NAMALWA (cell line): ENCODE measurements around the gene GRAMD1A.
"Not testable (repeated sequence)": the region's sequence is repeated elsewhere in the genome, so short reads cannot be mapped to it uniquely, and the experiment has no call there.

Source experiments
- DNase-seq: peaks from one replicate; pipeline ENCODE4 v3.0.0-alpha.2; 2015; ENCODE audit warnings: low spot score

The GRAMD1A gene

GRCh38 chr19:35021016-35021415 is 20.9 kb downstream of the GRAMD1A start:
- no peak for DNase-seq

- DNase-seq, result no peak
Observed at GRCh38 chr19:35021596-35021995, 21.5 kb downstream of the GRAMD1A start.

- DNase-seq, result no peak
Observed at GRCh38 chr19:35022460-35022859, 22.3 kb downstream of the GRAMD1A start.

- no peak for DNase-seq
Observed at GRCh38 chr19:35023428-35023827, 23.3 kb downstream of the GRAMD1A start.

- no peak for DNase-seq
Observed at GRCh38 chr19:35024095-35024494, 24.0 kb downstream of the GRAMD1A start.

GRCh38 chr19:35025969-35026368 is 25.8 kb downstream of the GRAMD1A start:
- no peak for DNase-seq

- no peak for DNase-seq
Observed at GRCh38 chr19:35026418-35026817, 26.3 kb downstream of the GRAMD1A start.

- DNase-seq, result no peak
Observed at GRCh38 chr19:35027009-35027408, 26.9 kb downstream of the GRAMD1A start.

GRCh38 chr19:35027851-35028599 is 27.9 kb downstream of the GRAMD1A start:
- DNase-seq, result no peak

- DNase-seq, result not testable (repeated sequence)
Observed at GRCh38 chr19:35028600-35028885, 28.4 kb downstream of the GRAMD1A start.

- not testable (repeated sequence) for DNase-seq
Observed at GRCh38 chr19:35029275-35029736, 29.2 kb downstream of the GRAMD1A start.

GRCh38 chr19:35029737-35030256 is 29.7 kb downstream of the GRAMD1A start:
- no peak for DNase-seq

GRCh38 chr19:35030257-35031071 is 30.3 kb downstream of the GRAMD1A start, which contains the start of gene SCN1B:
Gene SCN1B, plus strand, starts transcription at chr19:35030470. Its CDS starts 351 bp downstream, at chr19:35030821.
- no peak for DNase-seq

- DNase-seq, result no peak
Observed at GRCh38 chr19:35031072-35031881, 31.2 kb downstream of the GRAMD1A start.

- no peak for DNase-seq
Observed at GRCh38 chr19:35032356-35032865, 32.3 kb downstream of the GRAMD1A start.

- DNase-seq, result no peak
Observed at GRCh38 chr19:35033067-35034004, 33.2 kb downstream of the GRAMD1A start.

- DNase-seq, result no peak
Observed at GRCh38 chr19:35034005-35034502, 33.9 kb downstream of the GRAMD1A start.

GRCh38 chr19:35034588-35035382 is 34.7 kb downstream of the GRAMD1A start:
- no peak for DNase-seq

- peak; percentile 54 for DNase-seq
Observed at GRCh38 chr19:35037716-35038622, 37.8 kb downstream of the GRAMD1A start.
